Parathyroid adenoma (tissue), 2 donors: ENCODE data around the gene TPPP.

ENCODE experiments used
- H2AFZ ChIP-seq: fragments of 300-600 bp; sonication (generic); one replicate; pipeline ENCODE4 v1.7.0; 2017; ENCODE audit warnings: antibody characterized with exemption, mild to moderate bottlenecking
- H3K27ac ChIP-seq: fragments of 300-600 bp; sonication (generic); one replicate; pipeline ENCODE4 v1.7.0; 2017
- H3K27me3 ChIP-seq: fragments of 300-600 bp; sonication (generic); one replicate; pipeline ENCODE4 v1.7.0; 2017; ENCODE audit warnings: low read length; ENCODE audit not compliant: control insufficient read depth, insufficient read depth
- H3K36me3 ChIP-seq: fragments of 300-600 bp; sonication (generic); one replicate; pipeline ENCODE4 v1.7.0; 2017; ENCODE audit warnings: low read length; ENCODE audit not compliant: control insufficient read depth, insufficient read depth
- H3K4me1 ChIP-seq: fragments of 300-600 bp; sonication (generic); one replicate; pipeline ENCODE4 v1.7.0; 2017; ENCODE audit warnings: control low read depth
- H3K4me2 ChIP-seq: fragments of 300-600 bp; sonication (generic); one replicate; pipeline ENCODE4 v1.7.0; 2017; ENCODE audit warnings: low read length
- H3K4me3 ChIP-seq: fragments of 300-600 bp; sonication (generic); one replicate; pipeline ENCODE4 v1.7.0; 2017; ENCODE audit warnings: low read depth, low read length
- H3K79me2 ChIP-seq: fragments of 300-600 bp; sonication (generic); one replicate; pipeline ENCODE4 v1.7.0; 2017; ENCODE audit warnings: control low read depth
- H3K9ac ChIP-seq: fragments of 300-600 bp; sonication (generic); one replicate; pipeline ENCODE4 v1.7.0; 2017; ENCODE audit warnings: mild to moderate bottlenecking
- H3K9me3 ChIP-seq: fragments of 300-600 bp; sonication (generic); one replicate; pipeline ENCODE4 v1.7.0; 2017; ENCODE audit warnings: low read length; ENCODE audit not compliant: control insufficient read depth
- TF ChIP-seq, protein P1 (sequence below): fragments of 300-600 bp; sonication (generic); IDR thresholded peaks from one replicate; pipeline ENCODE4 v1.7.0; 2017; ENCODE audit warnings: antibody characterized with exemption, mild to moderate bottlenecking
- donor health status: primary hyperparathyroidism.

TPPP gene

DNA sequence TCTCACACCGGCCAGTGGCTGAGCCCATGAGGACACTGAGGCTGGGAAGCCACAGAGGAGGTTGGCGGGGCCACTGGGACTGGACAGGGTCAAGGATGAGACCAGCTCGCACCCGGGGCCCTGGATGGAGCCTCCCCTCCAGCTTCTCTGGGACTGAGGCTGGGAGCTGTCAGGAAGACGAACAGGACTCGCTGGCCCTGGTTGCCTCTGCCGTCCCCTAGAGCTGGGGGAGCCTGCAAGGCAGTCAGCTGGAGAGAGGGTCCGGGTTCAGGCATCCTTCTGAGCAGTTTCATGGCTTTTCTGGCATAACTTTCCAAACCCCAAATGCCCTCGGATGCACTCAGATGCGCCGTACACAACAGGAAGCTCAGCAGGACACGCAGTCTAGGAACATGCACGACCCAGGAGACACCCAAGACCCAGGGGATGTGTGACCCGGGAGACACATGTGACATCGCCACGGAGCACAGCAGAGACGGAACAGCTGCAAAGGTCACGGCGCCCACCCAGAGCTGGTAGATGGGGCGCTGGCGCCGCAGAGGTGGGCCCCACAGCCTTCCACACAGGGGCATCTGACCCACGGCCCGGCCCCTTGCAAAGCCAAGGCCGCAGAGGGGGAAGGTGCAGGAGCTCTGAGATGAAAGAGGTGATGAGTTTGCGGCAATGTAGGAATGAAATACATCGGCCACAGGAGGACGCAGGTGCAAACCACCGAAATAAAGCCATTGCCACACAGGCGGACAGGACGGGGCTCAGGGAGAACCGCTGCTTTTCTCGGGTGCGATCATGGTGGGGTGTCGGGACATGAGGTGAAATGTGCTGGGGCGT is 17.1 kb downstream of the TPPP start:
- TF ChIP-seq, protein P1, sequence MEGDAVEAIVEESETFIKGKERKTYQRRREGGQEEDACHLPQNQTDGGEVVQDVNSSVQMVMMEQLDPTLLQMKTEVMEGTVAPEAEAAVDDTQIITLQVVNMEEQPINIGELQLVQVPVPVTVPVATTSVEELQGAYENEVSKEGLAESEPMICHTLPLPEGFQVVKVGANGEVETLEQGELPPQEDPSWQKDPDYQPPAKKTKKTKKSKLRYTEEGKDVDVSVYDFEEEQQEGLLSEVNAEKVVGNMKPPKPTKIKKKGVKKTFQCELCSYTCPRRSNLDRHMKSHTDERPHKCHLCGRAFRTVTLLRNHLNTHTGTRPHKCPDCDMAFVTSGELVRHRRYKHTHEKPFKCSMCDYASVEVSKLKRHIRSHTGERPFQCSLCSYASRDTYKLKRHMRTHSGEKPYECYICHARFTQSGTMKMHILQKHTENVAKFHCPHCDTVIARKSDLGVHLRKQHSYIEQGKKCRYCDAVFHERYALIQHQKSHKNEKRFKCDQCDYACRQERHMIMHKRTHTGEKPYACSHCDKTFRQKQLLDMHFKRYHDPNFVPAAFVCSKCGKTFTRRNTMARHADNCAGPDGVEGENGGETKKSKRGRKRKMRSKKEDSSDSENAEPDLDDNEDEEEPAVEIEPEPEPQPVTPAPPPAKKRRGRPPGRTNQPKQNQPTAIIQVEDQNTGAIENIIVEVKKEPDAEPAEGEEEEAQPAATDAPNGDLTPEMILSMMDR = no peak
- H3K9ac ChIP-seq = no peak overlapping the region
- H3K27me3 ChIP-seq = no peaks in the 10 kb centered on the region
- H3K27ac ChIP-seq = no peak overlapping the region
- H2AFZ ChIP-seq = no peak overlapping the region
- H3K4me3 ChIP-seq = no peak overlapping the region
- H3K79me2 ChIP-seq = no peaks in the 10 kb centered on the region
- no peaks in the 10 kb centered on the region for H3K9me3 ChIP-seq
- peaks cover 19% of the 10 kb centered on the region for H3K4me1 ChIP-seq
- H3K36me3 ChIP-seq = no peaks in the 10 kb centered on the region
- no peak overlapping the region for H3K4me2 ChIP-seq

DNA sequence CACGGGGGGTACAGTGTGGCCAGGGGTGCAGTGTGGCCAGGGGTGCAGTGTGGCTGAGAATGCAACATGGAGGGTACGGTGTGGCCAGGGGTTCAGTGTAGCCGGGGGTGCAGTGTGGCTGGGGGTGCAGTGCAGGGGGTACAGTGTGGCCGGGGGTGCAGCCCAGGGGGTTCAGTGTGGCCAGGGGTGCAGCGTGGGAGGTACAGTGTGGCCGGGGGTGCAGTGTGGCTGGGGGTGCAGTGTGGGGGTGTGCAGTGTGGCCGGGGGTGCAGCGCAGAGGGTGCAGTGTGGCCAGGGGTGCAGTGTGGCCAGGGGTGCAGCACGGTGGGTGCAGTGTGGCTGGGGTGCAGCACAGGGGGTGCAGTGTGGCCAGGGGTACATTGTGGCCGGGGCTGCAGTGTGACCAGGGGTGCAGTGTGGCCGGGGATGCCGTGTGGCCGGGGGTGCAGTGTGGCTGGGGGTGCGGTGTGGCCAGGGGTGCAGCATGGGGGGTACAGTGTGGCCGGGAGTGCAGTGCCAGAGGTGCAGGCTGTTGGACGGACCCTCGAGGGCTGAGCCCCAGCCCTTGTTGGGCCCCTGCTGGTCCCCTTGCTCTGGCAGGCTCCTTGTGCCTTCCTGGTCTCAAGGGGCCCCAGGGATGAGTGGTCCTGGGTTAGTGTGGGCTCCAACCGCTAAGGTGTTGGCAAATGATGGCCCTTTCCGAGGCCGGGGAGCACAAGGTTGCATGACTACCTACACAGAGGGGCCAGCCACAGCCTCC is 17.9 kb downstream of the TPPP start:
- H3K4me1 ChIP-seq = peaks cover 19% of the 10 kb centered on the region
- H3K4me2 ChIP-seq = no peak overlapping the region
- no peak overlapping the region for H3K4me3 ChIP-seq
- no peaks in the 10 kb centered on the region for H3K27me3 ChIP-seq
- no peaks in the 10 kb centered on the region for H3K79me2 ChIP-seq
- no peak overlapping the region for H2AFZ ChIP-seq
- TF ChIP-seq, protein P1 = no peak
- H3K36me3 ChIP-seq = no peaks in the 10 kb centered on the region
- no peaks in the 10 kb centered on the region for H3K9me3 ChIP-seq
- no peak overlapping the region for H3K9ac ChIP-seq
- H3K27ac ChIP-seq = no peak overlapping the region

DNA sequence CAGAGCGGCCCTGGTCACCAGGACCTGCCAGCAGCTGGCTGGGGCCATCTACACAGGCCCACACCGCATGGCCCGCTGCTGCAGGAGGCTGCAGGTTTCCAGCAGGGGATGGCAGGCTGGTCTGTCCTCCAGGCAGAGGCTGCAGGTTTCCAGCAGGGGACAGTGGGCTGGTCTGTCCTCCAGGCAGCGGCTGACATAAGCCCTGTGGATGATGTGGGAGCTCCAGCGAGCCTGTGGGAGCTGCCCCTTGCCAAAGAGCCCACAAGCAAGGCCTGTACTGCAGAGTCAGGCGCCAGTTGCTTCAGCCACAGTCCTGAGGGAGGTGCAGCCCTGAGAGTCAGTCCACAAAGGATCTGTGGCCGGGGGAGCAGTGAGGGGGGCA is 18.5 kb downstream of the TPPP start:
- no peaks in the 10 kb centered on the region for H3K27me3 ChIP-seq
- no peaks in the 10 kb centered on the region for H3K79me2 ChIP-seq
- TF ChIP-seq, protein P1 = no peak
- H3K4me3 ChIP-seq = no peak overlapping the region
- no peak overlapping the region for H2AFZ ChIP-seq
- H3K4me2 ChIP-seq = no peak overlapping the region
- no peaks in the 10 kb centered on the region for H3K36me3 ChIP-seq
- H3K27ac ChIP-seq = no peak overlapping the region
- no peaks in the 10 kb centered on the region for H3K9me3 ChIP-seq
- H3K9ac ChIP-seq = no peak overlapping the region
- peaks cover 19% of the 10 kb centered on the region for H3K4me1 ChIP-seq

DNA sequence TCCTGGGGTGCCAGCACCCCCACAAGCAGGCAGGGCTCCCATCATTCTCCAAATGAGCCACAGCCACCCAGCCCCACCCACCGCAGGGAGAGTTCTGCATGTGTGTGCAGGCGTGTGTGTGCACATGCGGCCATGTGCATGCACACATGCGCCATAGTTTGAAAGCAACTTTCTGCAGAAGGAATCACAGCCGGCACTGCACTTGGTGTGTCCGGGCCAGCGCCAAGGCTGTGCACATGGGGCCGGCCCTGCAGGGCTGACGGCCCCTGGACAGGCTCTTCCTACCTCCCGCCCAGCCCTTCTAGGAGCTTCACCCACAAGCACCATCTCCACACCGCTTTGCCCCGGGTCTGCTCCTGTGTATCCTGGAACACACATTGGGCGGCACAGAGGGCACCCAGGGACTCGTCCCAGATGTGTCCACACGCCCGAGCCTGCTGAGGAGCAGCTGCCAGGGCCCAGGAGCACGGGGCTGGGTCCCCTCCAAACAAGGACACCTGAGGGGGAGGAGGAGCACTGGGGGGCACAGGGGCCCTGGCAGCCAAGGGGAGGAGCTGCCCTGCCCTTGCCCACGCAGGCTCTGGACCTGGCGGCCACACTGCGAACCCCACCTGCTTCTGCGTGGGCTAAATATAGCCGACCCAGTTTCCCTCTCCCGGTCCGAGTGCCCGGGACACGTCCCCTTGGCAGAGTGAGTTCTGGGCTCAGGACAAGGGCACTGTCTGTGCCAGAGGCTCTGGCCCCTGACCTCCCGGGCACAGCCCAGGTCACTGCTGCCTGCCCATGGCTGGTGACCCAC is 19.1 kb downstream of the TPPP start:
- no peak overlapping the region for H2AFZ ChIP-seq
- no peaks in the 10 kb centered on the region for H3K27me3 ChIP-seq
- H3K4me3 ChIP-seq = no peak overlapping the region
- TF ChIP-seq, protein P1 = no peak
- H3K9me3 ChIP-seq = no peaks in the 10 kb centered on the region
- H3K27ac ChIP-seq = no peak overlapping the region
- H3K79me2 ChIP-seq = no peaks in the 10 kb centered on the region
- H3K4me2 ChIP-seq = no peak overlapping the region
- peaks cover 19% of the 10 kb centered on the region for H3K4me1 ChIP-seq
- H3K36me3 ChIP-seq = no peaks in the 10 kb centered on the region
- no peak overlapping the region for H3K9ac ChIP-seq
